Measurements from ENCODE around the gene KIR2DL1. TPM values are rescaled to one million over a fixed set of nuclear protein-coding genes. Genes with fewer than 3 reads are reported as not detected.
A peak's percentile ranks its signal among the peaks of the same experiment; 100 is the strongest.
"Not testable (repeated sequence)": the region's sequence is repeated elsewhere in the genome, so short reads cannot be mapped to it uniquely, and the experiment has no call there.

The KIR2DL1 gene
- total RNA-seq, 2 donors from 2014 or later: not detected

- not testable (repeated sequence) for H3K27ac ChIP-seq; H3K27me3 ChIP-seq; DNase-seq (ENCODE audit: low spot score); H3K36me3 ChIP-seq; H3K9me3 ChIP-seq; H3K4me1 ChIP-seq; H3K4me3 ChIP-seq
Measured at GRCh38 chr19:54756204-54757110, 13.1 kb upstream of the KIR2DL1 start.

GRCh38 chr19:54758577-54758976, 11.0 kb upstream of the KIR2DL1 start:
- not testable (repeated sequence) for H3K9me3 ChIP-seq; H3K36me3 ChIP-seq; H3K27me3 ChIP-seq; H3K27ac ChIP-seq; H3K4me3 ChIP-seq; DNase-seq (ENCODE audit: low spot score); H3K4me1 ChIP-seq

DNA sequence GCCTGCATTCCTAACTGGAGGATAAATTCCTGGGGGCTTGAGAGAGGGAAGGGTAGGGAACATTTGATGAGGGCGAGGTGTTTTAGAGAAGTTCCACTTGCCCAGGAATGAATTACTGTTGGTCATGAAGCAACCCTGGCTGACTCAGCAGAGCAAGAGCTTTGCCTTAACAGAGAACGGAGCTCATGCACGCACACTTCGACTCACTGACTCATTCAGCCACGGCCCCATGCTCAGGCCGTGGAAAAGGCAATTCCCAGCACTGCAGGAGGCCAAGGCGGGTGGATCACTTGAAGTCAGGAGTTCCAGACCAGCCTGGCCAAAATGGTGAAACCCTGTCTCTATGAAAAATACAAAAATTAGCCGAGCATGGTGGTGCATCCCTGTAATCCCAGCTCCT, 5.4 kb upstream of the KIR2DL1 start:
- H3K36me3 ChIP-seq; H3K4me1 ChIP-seq; H3K4me3 ChIP-seq; DNase-seq (ENCODE audit: low spot score); H3K27me3 ChIP-seq; H3K27ac ChIP-seq: not testable (repeated sequence)
- peaks cover 0 to 10% of the 10 kb centered on the region in 2 donors for H3K9me3 ChIP-seq

- not testable (repeated sequence) for H3K4me1 ChIP-seq; H3K36me3 ChIP-seq; H3K4me3 ChIP-seq; H3K27me3 ChIP-seq; DNase-seq (ENCODE audit: low spot score); H3K27ac ChIP-seq
- peaks cover 0 to 10% of the 10 kb centered on the region in 2 donors for H3K9me3 ChIP-seq
Measured at GRCh38 chr19:54766464-54766863, 3.1 kb upstream of the KIR2DL1 start.

GRCh38 chr19:54770511-54770910, 918 bp downstream of the KIR2DL1 start:
- not testable (repeated sequence) for H3K36me3 ChIP-seq; DNase-seq (ENCODE audit: low spot score); H3K4me3 ChIP-seq; H3K4me1 ChIP-seq; H3K9me3 ChIP-seq; H3K27me3 ChIP-seq; H3K27ac ChIP-seq

GRCh38 chr19:54771018-54771960, 1.7 kb downstream of the KIR2DL1 start:
- H3K4me1 ChIP-seq; H3K27ac ChIP-seq; H3K36me3 ChIP-seq; DNase-seq (ENCODE audit: low spot score); H3K9me3 ChIP-seq; H3K4me3 ChIP-seq; H3K27me3 ChIP-seq: not testable (repeated sequence)

- not testable (repeated sequence) for H3K27me3 ChIP-seq; H3K36me3 ChIP-seq; H3K4me1 ChIP-seq; H3K27ac ChIP-seq; H3K9me3 ChIP-seq; H3K4me3 ChIP-seq; DNase-seq (ENCODE audit: low spot score)
Measured at GRCh38 chr19:54772666-54773065, 3.1 kb downstream of the KIR2DL1 start.

- H3K4me1 ChIP-seq; H3K4me3 ChIP-seq; H3K36me3 ChIP-seq; DNase-seq (ENCODE audit: low spot score); H3K9me3 ChIP-seq; H3K27me3 ChIP-seq; H3K27ac ChIP-seq: not testable (repeated sequence)
Measured at GRCh38 chr19:54775095-54775815, 5.7 kb downstream of the KIR2DL1 start.

GRCh38 chr19:54775830-54776229, 6.2 kb downstream of the KIR2DL1 start:
- not testable (repeated sequence) for H3K4me1 ChIP-seq; H3K27me3 ChIP-seq; DNase-seq (ENCODE audit: low spot score); H3K36me3 ChIP-seq; H3K27ac ChIP-seq; H3K4me3 ChIP-seq; H3K9me3 ChIP-seq

DNA sequence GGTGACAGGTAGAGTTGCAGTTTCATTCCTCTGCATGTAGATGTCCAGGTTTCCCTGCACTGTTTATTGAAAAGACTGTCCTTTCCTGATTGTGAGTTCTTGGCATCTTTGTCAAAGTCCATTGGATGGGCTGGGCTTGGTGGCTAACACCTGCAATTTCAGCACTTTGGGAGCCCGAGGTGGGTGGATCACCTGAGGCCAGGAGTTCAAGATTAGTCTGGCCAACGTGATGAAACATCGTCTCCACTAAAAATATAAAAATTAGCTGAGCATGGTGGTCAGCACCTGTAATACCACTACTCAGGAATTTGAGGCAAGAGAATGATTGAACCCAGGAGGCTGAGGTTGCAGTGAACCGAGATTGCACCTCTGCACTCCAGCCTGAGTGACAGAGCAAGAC, 8.3 kb downstream of the KIR2DL1 start:
- H3K36me3 ChIP-seq; H3K4me3 ChIP-seq; H3K4me1 ChIP-seq; DNase-seq (ENCODE audit: low spot score); H3K27ac ChIP-seq; H3K9me3 ChIP-seq; H3K27me3 ChIP-seq: not testable (repeated sequence)

- H3K9me3 ChIP-seq; H3K4me3 ChIP-seq; DNase-seq (ENCODE audit: low spot score); H3K27me3 ChIP-seq; H3K27ac ChIP-seq; H3K36me3 ChIP-seq; H3K4me1 ChIP-seq: not testable (repeated sequence)
Measured at GRCh38 chr19:54778896-54779295, 9.3 kb downstream of the KIR2DL1 start.

- not testable (repeated sequence) for H3K27ac ChIP-seq; H3K4me3 ChIP-seq; DNase-seq (ENCODE audit: low spot score); H3K27me3 ChIP-seq; H3K36me3 ChIP-seq; H3K9me3 ChIP-seq; H3K4me1 ChIP-seq
Measured at GRCh38 chr19:54782916-54783315, 13.3 kb downstream of the KIR2DL1 start.

DNA sequence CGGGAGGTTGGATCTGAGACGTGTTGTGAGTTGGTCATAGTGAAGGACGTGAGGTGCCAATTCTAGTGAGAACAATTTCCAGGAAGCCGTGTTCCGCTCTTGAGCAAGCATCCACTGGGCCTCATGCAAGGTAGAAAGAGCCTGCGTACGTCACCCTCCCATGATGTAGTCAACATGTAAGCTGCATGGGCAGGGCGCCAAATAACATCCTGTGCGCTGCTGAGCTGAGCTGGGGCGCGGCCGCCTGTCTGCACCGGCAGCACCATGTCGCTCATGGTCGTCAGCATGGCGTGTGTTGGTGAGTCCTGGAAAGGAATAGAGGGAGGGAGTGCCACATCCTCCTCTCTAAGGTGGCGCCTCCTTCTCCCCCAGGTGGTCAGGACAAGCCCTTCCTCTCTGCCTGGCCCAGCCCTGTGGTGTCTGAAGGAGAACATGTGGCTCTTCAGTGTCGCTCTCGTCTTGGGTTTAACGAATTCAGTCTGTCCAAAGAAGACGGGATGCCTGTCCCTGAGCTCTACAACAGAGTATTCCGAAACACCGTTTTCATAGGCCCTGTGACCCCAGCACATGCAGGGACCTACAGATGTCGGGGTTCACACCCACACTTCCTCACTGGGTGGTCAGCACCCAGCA, 16.6 kb downstream of the KIR2DL1 start:
- H3K27me3 ChIP-seq; H3K36me3 ChIP-seq; H3K9me3 ChIP-seq; DNase-seq (ENCODE audit: low spot score); H3K27ac ChIP-seq; H3K4me1 ChIP-seq; H3K4me3 ChIP-seq: not testable (repeated sequence)

DNA sequence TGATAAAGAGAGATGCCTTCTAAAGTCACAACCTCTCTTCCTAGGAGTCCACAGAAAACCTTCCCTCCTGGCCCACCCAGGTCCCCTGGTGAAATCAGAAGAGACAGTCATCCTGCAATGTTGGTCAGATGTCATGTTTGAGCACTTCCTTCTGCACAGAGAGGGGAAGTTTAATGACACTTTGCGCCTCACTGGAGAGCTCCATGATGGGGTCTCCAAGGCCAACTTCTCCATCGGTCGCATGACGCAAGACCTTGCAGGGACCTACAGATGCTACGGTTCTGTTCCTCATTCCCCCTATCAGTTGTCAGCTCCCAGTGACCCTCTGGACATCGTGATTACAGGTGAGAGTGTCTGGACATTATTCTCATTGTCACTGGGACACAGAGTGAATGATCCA, 18.6 kb downstream of the KIR2DL1 start:
- not testable (repeated sequence) for H3K4me1 ChIP-seq, H3K27ac ChIP-seq, H3K4me3 ChIP-seq, H3K9me3 ChIP-seq, H3K36me3 ChIP-seq, H3K27me3 ChIP-seq
- peak; percentile 55 for DNase-seq (ENCODE audit: low spot score)

All from right atrium auricular region (tissue), 2 donors.